ENCODE measurements around the gene RAD51. TPM values are rescaled to one million over a fixed set of nuclear protein-coding genes. Genes with fewer than 3 reads are reported as not detected.

Gene RAD51
- polyA plus RNA-seq, 1 donor from 2014 or later, result 0.22 TPM

DNA sequence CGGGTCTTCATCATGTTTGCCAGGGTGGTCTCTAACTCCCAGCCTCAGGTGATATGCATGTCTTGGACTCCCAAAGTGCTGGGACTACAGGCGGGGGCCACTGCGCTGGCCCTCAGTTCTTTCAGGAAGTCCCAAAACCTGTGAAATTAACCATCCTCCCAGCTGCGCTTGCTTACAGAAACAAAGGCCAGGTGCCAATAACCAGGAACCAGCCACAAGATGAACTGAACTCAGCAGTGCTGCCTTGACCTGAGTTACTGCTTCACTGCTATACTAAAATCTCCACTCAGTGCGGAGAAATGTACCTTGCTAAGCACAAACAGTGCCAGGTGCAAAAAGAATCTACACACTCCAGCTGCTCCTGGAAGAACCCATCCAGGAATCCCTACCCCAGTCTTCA lies 65.0 kb downstream of the RAD51 start:
- no peak overlapping the region for H2AFZ ChIP-seq (ENCODE audit: low read depth, low read length)

DNA sequence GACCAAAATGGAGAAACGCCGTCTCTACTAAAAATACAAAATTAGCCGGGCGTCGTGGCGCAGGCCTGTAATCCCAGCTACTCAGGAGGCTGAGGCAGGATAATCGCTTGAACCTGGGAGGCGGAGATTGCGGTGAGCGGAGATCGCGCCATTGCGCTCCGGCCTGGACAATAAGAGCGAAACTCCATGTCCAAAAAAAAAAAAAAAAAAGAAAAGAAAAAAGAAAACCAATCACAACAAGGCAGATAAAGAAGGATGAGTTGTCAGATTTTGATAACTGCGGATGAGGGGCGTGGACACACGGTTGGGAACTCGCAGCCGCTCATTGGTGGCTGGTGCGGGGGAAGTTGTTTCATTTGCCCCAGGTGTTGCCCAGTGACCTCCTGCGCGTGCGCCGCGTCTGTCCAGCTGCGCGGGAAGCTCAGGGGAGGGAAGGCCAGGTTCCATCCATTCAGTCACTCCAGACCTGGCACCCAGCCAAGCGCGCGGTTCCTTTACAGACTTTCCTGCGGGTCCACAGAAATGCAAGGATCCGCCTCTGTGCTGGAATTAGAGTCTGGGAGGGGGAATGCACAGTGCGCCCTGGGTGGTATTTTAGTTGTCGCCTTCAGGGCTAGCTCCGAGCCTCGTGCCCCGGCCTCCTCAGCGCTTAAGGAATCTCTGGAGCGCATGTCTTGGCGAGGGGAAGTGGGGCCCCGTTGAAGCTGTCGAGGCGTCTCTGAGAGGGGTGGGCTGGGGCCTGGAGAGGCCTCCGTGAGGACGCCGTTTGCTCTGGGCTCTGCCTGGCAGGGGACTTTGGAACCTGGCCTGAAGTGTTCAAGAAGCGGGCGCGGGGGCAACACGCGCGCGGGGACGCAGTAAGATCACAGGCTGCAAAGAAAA lies 68.2 kb downstream of the RAD51 start:
- Histone ChIP-seq H3K9me3 (ENCODE audit: low read length) (no peaks in the 10 kb centered on the region), H3K36me3 (ENCODE audit: insufficient read depth, low read length) (no peaks in the 10 kb centered on the region), H3K27ac (ENCODE audit: low read length) (no peak overlapping the region), H3F3A (ENCODE audit: insufficient read depth, low read length, poor library complexity, severe bottlenecking) (no peaks in the 10 kb centered on the region), H3K4me2 (ENCODE audit: low read length) (no peak overlapping the region), H3K9ac (ENCODE audit: low read length) (peak overlapping the region; percentile 30), H3K4me3 (ENCODE audit: low read length) (peak overlapping the region; percentile 72), H3K27me3 (ENCODE audit: insufficient read depth, low read depth, low read length) (peaks cover 21% of the 10 kb centered on the region), H3K9me2 (ENCODE audit: insufficient read depth, low read length) (no peaks in the 10 kb centered on the region), H4K20me1 (ENCODE audit: insufficient read depth) (no peaks in the 10 kb centered on the region), H2AFZ (ENCODE audit: low read depth, low read length) (peak overlapping the region; percentile 12), H3K79me2 (replicated peaks; ENCODE audit: insufficient read depth, low read length) (no peaks in the 10 kb centered on the region)
- TF ChIP-seq SMC3 (conservative IDR thresholded peaks at IDR 0.05; ENCODE audit: poor library complexity), result no peak
- TF ChIP-seq TAF1 (IDR thresholded peaks at IDR 0.05; ENCODE audit: low read depth), result no peak
- TF ChIP-seq, protein P1, sequence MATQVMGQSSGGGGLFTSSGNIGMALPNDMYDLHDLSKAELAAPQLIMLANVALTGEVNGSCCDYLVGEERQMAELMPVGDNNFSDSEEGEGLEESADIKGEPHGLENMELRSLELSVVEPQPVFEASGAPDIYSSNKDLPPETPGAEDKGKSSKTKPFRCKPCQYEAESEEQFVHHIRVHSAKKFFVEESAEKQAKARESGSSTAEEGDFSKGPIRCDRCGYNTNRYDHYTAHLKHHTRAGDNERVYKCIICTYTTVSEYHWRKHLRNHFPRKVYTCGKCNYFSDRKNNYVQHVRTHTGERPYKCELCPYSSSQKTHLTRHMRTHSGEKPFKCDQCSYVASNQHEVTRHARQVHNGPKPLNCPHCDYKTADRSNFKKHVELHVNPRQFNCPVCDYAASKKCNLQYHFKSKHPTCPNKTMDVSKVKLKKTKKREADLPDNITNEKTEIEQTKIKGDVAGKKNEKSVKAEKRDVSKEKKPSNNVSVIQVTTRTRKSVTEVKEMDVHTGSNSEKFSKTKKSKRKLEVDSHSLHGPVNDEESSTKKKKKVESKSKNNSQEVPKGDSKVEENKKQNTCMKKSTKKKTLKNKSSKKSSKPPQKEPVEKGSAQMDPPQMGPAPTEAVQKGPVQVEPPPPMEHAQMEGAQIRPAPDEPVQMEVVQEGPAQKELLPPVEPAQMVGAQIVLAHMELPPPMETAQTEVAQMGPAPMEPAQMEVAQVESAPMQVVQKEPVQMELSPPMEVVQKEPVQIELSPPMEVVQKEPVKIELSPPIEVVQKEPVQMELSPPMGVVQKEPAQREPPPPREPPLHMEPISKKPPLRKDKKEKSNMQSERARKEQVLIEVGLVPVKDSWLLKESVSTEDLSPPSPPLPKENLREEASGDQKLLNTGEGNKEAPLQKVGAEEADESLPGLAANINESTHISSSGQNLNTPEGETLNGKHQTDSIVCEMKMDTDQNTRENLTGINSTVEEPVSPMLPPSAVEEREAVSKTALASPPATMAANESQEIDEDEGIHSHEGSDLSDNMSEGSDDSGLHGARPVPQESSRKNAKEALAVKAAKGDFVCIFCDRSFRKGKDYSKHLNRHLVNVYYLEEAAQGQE (IDR thresholded peaks at IDR 0.05; ENCODE audit: borderline replicate concordance), result no peak
- TF ChIP-seq POLR2AphosphoS5 (IDR thresholded peaks at IDR 0.05), result no peak
- no peak for TF ChIP-seq EZH2 (IDR thresholded peaks at IDR 0.05; ENCODE audit: borderline replicate concordance, insufficient read depth, low read length, poor library complexity, severe bottlenecking)
- TF ChIP-seq, protein P2, sequence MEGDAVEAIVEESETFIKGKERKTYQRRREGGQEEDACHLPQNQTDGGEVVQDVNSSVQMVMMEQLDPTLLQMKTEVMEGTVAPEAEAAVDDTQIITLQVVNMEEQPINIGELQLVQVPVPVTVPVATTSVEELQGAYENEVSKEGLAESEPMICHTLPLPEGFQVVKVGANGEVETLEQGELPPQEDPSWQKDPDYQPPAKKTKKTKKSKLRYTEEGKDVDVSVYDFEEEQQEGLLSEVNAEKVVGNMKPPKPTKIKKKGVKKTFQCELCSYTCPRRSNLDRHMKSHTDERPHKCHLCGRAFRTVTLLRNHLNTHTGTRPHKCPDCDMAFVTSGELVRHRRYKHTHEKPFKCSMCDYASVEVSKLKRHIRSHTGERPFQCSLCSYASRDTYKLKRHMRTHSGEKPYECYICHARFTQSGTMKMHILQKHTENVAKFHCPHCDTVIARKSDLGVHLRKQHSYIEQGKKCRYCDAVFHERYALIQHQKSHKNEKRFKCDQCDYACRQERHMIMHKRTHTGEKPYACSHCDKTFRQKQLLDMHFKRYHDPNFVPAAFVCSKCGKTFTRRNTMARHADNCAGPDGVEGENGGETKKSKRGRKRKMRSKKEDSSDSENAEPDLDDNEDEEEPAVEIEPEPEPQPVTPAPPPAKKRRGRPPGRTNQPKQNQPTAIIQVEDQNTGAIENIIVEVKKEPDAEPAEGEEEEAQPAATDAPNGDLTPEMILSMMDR (IDR thresholded peaks at IDR 0.05; ENCODE audit: poor library complexity, severe bottlenecking), result no peak
- TF ChIP-seq EP300 (conservative IDR thresholded peaks at IDR 0.05; ENCODE audit: poor library complexity, severe bottlenecking), result no peak
- no peak for TF ChIP-seq RAD21 (conservative IDR thresholded peaks at IDR 0.05)

More for the DNA sequence above, 65.0 kb downstream of the RAD51 start:
- no peak overlapping the region for H3K27ac ChIP-seq (ENCODE audit: low read length)
- no peaks in the 10 kb centered on the region for H3K9me3 ChIP-seq (ENCODE audit: low read length)
- H3K9ac ChIP-seq (ENCODE audit: low read length), result no peak overlapping the region
- H3F3A ChIP-seq (ENCODE audit: insufficient read depth, low read length, poor library complexity, severe bottlenecking), result no peaks in the 10 kb centered on the region
- no peaks in the 10 kb centered on the region for H3K79me2 ChIP-seq (replicated peaks; ENCODE audit: insufficient read depth, low read length)
- no peak overlapping the region for H3K4me3 ChIP-seq (ENCODE audit: low read length)
- TF ChIP-seq EZH2 (IDR thresholded peaks at IDR 0.05; ENCODE audit: borderline replicate concordance, insufficient read depth, low read length, poor library complexity, severe bottlenecking) (no peak), EP300 (conservative IDR thresholded peaks at IDR 0.05; ENCODE audit: poor library complexity, severe bottlenecking) (no peak), MXI1 (conservative IDR thresholded peaks at IDR 0.05; ENCODE audit: poor library complexity, severe bottlenecking) (no peak)
- no peaks in the 10 kb centered on the region for H3K9me2 ChIP-seq (ENCODE audit: insufficient read depth, low read length)
- no peaks in the 10 kb centered on the region for H4K20me1 ChIP-seq (ENCODE audit: insufficient read depth)
- H3K36me3 ChIP-seq (ENCODE audit: insufficient read depth, low read length), result no peaks in the 10 kb centered on the region
- H3K27me3 ChIP-seq (ENCODE audit: insufficient read depth, low read depth, low read length), result peaks cover 20% of the 10 kb centered on the region
- H3K4me2 ChIP-seq (ENCODE audit: low read length), result no peak overlapping the region

All from neural cell (in vitro differentiated cells).